ENCODE data around the gene ITPR2. TPM values are rescaled to one million over a fixed set of nuclear protein-coding genes. Genes with fewer than 3 reads are reported as not detected.

The ITPR2 gene
- total RNA-seq, 1 experiment from 2014 or later = 26.0 TPM

DNA sequence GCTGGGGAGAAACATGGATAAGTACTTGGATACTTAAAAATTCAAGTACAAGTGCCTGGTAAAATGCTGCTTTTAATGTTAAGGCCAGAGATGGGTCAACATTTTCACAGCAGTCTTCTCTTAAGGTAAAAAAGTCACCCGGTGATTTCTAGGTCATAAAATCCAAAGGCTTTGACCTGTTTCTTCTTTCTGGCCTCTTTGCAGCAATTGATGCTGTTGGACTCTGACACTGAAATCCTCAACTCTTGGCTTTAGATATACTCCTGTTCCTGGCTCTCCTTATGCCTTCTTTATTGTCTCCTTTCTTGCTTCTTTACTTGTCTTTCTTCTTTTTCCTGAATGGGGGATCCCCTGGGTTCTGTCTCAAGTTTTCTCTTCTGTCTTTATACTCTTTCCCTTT lies 448.5 kb downstream of the ITPR2 start:
- Histone ChIP-seq H3K4me3 (no peak overlapping the region), H3K4me2 (no peak overlapping the region), H3K9me3 (ENCODE audit: insufficient read depth, low read depth) (no peaks in the 10 kb centered on the region), H3K9me2 (ENCODE audit: insufficient read depth) (0 out of 2 replicates have a peak, but pooled peaks cover 3% of the 10 kb centered on the region), H2AFZ (no peak overlapping the region), H3K27ac (no peak overlapping the region), H3K4me1 (replicated peaks; ENCODE audit: insufficient read depth) (peaks cover 8% of the 10 kb centered on the region), H3K27me3 (ENCODE audit: insufficient read depth, low read depth) (no peaks in the 10 kb centered on the region), H4K20me1 (ENCODE audit: insufficient read depth) (no peaks in the 10 kb centered on the region), H3K79me2 (ENCODE audit: low read depth) (no peaks in the 10 kb centered on the region), H3K36me3 (ENCODE audit: low read depth) (no peaks in the 10 kb centered on the region), H3F3A (ENCODE audit: insufficient read depth, low read depth) (no peaks in the 10 kb centered on the region)
- intact Hi-C loops (cut with micrococcal nuclease; ENCODE audit: unreplicated experiment) = no loop called here
- TF ChIP-seq, protein P1, sequence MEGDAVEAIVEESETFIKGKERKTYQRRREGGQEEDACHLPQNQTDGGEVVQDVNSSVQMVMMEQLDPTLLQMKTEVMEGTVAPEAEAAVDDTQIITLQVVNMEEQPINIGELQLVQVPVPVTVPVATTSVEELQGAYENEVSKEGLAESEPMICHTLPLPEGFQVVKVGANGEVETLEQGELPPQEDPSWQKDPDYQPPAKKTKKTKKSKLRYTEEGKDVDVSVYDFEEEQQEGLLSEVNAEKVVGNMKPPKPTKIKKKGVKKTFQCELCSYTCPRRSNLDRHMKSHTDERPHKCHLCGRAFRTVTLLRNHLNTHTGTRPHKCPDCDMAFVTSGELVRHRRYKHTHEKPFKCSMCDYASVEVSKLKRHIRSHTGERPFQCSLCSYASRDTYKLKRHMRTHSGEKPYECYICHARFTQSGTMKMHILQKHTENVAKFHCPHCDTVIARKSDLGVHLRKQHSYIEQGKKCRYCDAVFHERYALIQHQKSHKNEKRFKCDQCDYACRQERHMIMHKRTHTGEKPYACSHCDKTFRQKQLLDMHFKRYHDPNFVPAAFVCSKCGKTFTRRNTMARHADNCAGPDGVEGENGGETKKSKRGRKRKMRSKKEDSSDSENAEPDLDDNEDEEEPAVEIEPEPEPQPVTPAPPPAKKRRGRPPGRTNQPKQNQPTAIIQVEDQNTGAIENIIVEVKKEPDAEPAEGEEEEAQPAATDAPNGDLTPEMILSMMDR (conservative IDR thresholded peaks at IDR 0.05) = no peak
- no peak for TF ChIP-seq EZH2 (IDR thresholded peaks at IDR 0.05; ENCODE audit: low read depth)
- BruUV-seq (replicated peaks) = no TSS peak
- ChIA-PET CTCF (no interaction called here), POLR2A (ENCODE audit: unreplicated experiment) (interaction anchor here (0.7 kb wide), 1 partner anchor 269 kb away, joined by 3 read pairs; no protein-coding TSS in a partner anchor)
- DNase-seq = no peak

DNA sequence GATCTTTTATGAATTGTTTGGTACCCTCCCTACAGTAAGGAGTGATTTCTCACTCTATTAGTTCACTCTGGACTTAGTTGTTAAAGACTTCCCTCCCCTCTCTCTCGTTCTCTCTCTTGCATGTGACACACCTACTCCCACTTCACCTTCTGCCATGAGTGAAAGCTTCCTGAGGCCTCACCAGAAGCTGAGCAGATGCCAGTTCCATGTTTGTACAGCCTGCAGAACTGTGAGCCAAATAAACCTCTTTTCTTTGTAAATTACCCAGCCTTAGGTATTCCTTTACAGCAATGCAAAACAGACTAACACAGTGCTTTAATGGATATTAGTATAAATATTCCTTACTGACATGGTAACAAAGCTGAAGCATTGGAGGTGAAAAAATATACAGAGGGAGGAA lies 450.0 kb downstream of the ITPR2 start:
- POLR2A ChIA-PET (ENCODE audit: unreplicated experiment) = interaction anchor here (0.6 kb wide), 1 partner anchor 14 kb away, joined by 10 read pairs; no protein-coding TSS in a partner anchor
- CTCF ChIA-PET = no interaction called here
- H3K9me2 ChIP-seq (ENCODE audit: insufficient read depth) = 0 out of 2 replicates have a peak, but pooled peaks cover 3% of the 10 kb centered on the region
- H3K4me1 ChIP-seq (replicated peaks; ENCODE audit: insufficient read depth) = no peaks in the 10 kb centered on the region
- H4K20me1 ChIP-seq (ENCODE audit: insufficient read depth) = no peaks in the 10 kb centered on the region
- DNase-seq = no peak
- no peaks in the 10 kb centered on the region for H3K27me3 ChIP-seq (ENCODE audit: insufficient read depth, low read depth)
- H3K4me2 ChIP-seq = no peak overlapping the region
- no peaks in the 10 kb centered on the region for H3K9me3 ChIP-seq (ENCODE audit: insufficient read depth, low read depth)
- H2AFZ ChIP-seq = no peak overlapping the region
- no peak for TF ChIP-seq EZH2 (IDR thresholded peaks at IDR 0.05; ENCODE audit: low read depth)
- TF ChIP-seq, protein P1 (conservative IDR thresholded peaks at IDR 0.05) = no peak
- H3K27ac ChIP-seq = no peak overlapping the region
- BruUV-seq (replicated peaks) = no TSS peak
- no peaks in the 10 kb centered on the region for H3K36me3 ChIP-seq (ENCODE audit: low read depth)
- no peak overlapping the region for H3K4me3 ChIP-seq
- intact Hi-C loops (cut with micrococcal nuclease; ENCODE audit: unreplicated experiment) = no loop called here
- H3F3A ChIP-seq (ENCODE audit: insufficient read depth, low read depth) = no peaks in the 10 kb centered on the region
- H3K79me2 ChIP-seq (ENCODE audit: low read depth) = no peaks in the 10 kb centered on the region

DNA sequence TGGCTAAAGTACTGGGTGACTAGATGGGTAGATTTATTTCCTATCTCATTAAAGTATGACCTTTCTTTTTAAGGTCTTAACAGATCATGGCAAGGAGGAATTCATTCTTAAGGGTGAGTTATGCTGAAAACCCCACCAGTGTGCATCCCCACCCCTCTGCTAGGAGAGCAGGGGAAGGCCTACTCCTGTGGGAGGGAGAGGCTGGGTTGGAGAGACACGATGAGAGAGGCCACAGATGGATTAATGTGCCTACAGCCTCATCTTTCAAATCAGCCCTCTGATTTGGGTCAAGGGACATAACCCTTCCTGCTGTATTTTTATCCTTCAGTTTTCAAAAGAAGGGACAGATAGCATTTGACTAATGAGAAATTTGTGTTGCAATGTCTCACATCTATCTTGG lies 452.1 kb downstream of the ITPR2 start:
- no peaks in the 10 kb centered on the region for H3K27me3 ChIP-seq (ENCODE audit: insufficient read depth, low read depth)
- no peaks in the 10 kb centered on the region for H3K9me3 ChIP-seq (ENCODE audit: insufficient read depth, low read depth)
- ChIA-PET CTCF (no interaction called here), POLR2A (ENCODE audit: unreplicated experiment) (no interaction called here)
- DNase-seq = no peak
- H3K27ac ChIP-seq = no peak overlapping the region
- TF ChIP-seq EZH2 (IDR thresholded peaks at IDR 0.05; ENCODE audit: low read depth) = no peak
- TF ChIP-seq, protein P1 (conservative IDR thresholded peaks at IDR 0.05) = no peak
- H3K4me3 ChIP-seq = no peak overlapping the region
- no peaks in the 10 kb centered on the region for H3K4me1 ChIP-seq (replicated peaks; ENCODE audit: insufficient read depth)
- no peaks in the 10 kb centered on the region for H4K20me1 ChIP-seq (ENCODE audit: insufficient read depth)
- no peaks in the 10 kb centered on the region for H3F3A ChIP-seq (ENCODE audit: insufficient read depth, low read depth)
- intact Hi-C loops (cut with micrococcal nuclease; ENCODE audit: unreplicated experiment) = no loop called here
- BruUV-seq (replicated peaks) = no TSS peak
- H3K9me2 ChIP-seq (ENCODE audit: insufficient read depth) = no peaks in the 10 kb centered on the region
- H2AFZ ChIP-seq = no peak overlapping the region
- no peak overlapping the region for H3K4me2 ChIP-seq
- H3K79me2 ChIP-seq (ENCODE audit: low read depth) = no peaks in the 10 kb centered on the region
- H3K36me3 ChIP-seq (ENCODE audit: low read depth) = no peaks in the 10 kb centered on the region

Measured in PC-9 (cell line).